ENCODE data around the gene AIP. TPM values are rescaled to one million over a fixed set of nuclear protein-coding genes. Genes with fewer than 3 reads are reported as not detected.
"Not testable (repeated sequence)": the region's sequence is repeated elsewhere in the genome, so short reads cannot be mapped to it uniquely, and the experiment has no call there.

The AIP gene
- total RNA-seq, 1 experiment from 2014 or later: 83.0 TPM

- DNase-seq (ENCODE audit: low spot score): peak; percentile 85
Observed at GRCh38 chr11:67468759-67469507, 13.9 kb upstream of the AIP start, which contains the start of gene TMEM134. Gene TMEM134, minus strand, starts transcription at chr11:67469251. Its CDS starts 59 bp downstream, at chr11:67469192.

- DNase-seq (ENCODE audit: low spot score): no peak
Observed at GRCh38 chr11:67469508-67469811, 13.4 kb upstream of the AIP start.

DNA sequence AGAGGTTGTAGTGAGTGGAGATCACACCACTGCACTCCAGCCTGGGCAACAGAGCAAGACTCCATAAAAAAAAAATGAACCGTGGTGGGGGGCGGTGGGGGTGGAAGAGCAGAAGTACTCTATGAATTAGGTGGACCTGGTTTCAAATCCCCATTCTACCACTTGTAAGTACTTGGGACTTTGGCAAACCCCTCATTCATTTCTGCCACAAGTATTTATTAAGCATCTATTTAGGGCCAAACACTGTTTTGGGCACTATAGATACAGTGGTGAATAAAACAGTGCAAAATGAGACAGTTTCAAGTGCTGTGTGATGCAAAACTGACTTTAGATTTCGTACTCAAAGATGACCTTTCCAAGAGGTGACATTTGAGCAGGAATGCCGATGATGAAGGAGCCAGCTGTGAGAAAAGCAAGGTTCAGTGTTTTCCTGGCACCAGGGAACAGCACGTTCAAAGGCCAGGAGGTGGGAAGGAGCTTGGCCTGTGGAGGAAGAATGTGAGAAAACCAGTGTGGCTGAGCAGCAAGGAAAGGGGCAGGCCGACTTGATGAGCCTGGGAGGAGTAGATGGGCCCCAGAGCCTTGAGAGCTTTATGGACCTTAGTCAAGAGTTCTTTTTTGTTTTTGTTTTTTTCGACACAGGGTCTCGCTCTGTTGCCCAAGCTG lies 12.4 kb upstream of the AIP start:
- DNase-seq (ENCODE audit: low spot score): no peak

- DNase-seq (ENCODE audit: low spot score): no peak
Observed at GRCh38 chr11:67472882-67473281, 9.9 kb upstream of the AIP start.

GRCh38 chr11:67476692-67477091 lies 6.1 kb upstream of the AIP start:
- not testable (repeated sequence) for DNase-seq (ENCODE audit: low spot score)

DNA sequence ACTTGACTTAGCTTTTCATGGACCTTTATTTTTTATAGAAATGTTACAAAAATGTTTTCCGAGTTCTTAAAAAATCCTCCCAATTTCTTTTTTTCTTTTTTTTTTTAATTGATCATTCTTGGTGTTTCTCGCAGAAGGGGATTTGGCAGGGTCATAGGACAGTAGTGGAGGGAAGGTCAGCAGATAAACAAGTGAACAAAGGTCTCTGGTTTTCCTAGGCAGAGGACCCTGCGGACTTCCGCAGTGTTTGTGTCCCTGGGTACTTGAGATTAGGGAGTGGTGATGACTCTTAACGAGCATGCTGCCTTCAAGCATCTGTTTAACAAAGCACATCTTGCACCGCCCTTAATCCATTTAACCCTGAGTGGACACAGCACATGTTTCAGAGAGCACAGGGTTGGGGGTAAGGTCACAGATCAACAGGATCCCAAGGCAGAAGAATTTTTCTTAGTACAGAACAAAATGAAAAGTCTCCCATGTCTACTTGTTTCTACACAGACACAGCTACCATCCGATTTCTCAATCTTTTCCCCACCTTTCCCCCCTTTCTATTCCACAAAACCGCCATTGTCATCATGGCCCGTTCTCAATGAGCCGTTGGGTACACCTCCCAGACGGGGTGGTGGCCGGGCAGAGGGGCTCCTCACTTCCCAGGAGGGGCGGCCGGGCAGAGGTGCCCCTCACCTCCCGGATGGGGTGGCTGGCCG lies 5.3 kb upstream of the AIP start:
- not testable (repeated sequence) for DNase-seq (ENCODE audit: low spot score)

DNA sequence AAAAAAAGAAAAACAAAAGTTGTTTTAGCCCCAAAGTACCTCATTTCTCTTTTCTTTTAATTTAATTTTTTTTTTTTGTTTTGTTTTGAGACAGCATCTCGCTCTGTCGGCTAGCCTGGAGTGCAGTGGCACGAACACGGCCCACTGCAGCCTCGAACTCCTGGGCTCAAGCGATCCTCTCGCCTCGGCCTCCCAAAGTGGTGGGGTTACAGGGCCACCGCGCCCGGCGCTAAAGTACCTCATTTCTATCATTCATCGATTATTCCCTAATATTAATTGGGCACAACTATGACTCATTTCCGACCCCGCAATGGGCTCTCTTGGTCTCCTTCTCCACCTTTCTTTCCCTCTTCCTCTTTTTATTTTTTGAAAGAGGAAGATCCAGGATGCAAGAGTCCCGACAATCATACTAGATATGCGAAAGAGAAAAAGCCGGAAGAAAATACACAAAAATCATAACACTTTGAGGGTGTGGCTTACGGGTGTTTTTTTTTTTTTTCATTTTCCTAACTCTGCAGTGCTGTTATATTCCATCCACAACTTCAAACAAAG lies 475 bp upstream of the AIP start:
- no peak for DNase-seq (ENCODE audit: low spot score)

GRCh38 chr11:67483831-67484665 lies 1.2 kb downstream of the AIP start:
- no peak for DNase-seq (ENCODE audit: low spot score)

GRCh38 chr11:67484847-67485311 lies 2.1 kb downstream of the AIP start:
- DNase-seq (ENCODE audit: low spot score): no peak

DNA sequence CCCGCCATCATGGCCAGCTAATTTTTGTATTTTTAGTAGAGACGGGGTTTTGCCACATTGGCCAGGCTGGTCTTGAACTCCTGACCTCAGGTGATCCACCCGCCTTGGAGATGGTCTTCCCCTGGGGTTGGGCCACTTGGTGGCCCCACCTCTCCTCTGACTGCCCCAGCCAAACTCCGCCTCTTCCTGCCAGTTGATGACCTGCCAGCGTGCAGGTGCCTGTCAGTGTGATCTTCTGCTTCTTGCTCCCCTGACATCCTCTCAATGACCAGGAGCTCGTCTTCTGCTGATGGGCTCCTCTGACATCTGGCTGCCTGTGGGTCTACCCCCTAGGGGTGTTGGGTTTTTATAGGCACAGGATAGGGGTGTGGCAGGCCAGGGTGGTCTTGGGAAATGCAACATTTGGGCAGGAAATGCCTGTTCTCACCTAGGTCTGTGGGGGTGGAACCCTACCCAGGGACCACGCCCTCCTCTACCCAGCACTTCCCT lies 3.1 kb downstream of the AIP start:
- DNase-seq (ENCODE audit: low spot score): not testable (repeated sequence)

DNA sequence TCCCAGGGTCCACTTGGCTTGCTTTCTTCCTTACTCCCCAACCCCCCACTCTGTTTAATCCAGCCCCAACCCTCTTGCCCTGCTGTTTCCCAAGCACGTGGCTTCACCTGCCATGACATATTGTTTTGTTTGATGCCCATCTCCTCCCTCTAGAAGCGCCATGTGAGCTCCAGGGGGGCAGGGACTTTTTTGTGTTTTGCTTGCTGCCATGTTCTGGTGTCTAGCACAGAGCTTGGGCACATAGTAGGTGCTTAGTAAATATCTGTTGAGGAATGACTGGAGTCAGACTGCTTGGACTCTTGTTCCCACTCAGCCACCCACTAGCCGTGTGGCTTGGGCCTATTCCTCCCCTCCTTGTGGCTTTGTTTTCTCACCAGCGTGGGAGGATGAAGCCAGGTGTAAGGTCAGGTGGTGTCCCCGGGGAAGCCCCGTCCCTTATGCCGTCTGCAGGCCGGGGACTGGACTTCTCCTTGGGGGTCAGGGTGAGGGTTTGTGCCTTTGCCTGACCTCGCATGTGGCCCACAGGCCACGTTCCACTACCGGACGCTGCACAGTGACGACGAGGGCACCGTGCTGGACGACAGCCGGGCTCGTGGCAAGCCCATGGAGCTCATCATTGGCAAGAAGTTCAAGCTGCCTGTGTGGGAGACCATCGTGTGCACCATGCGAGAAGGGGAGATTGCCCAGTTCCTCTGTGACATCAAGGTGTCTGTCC lies 3.8 kb downstream of the AIP start:
- DNase-seq (ENCODE audit: low spot score): no peak

DNA sequence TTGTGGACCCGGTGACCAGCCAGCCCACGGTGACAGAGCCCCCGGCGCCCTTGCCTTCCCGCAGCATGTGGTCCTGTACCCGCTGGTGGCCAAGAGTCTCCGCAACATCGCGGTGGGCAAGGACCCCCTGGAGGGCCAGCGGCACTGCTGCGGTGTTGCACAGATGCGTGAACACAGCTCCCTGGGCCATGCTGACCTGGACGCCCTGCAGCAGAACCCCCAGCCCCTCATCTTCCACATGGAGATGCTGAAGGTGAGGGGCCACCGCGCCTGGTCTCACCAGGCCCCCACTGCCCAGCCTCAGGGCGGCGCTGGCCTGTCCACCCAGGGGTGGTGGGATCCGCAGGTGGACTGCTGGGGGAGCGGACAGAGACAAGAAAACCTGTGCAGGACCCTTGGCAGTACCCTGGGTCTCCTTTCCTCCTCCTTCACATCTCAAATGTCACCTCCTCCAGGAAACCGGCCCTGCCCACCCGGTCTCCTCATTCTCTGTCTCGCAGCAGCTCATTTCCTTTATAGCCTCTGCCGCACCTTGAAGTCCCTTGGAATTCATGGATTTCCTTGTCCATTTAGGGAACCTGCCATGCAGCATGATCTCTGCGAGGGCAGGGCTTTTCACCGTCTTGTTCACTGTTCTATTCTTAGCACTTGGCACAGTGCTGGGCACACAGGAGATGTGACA lies 6.5 kb downstream of the AIP start:
- no peak for DNase-seq (ENCODE audit: low spot score)

DNA sequence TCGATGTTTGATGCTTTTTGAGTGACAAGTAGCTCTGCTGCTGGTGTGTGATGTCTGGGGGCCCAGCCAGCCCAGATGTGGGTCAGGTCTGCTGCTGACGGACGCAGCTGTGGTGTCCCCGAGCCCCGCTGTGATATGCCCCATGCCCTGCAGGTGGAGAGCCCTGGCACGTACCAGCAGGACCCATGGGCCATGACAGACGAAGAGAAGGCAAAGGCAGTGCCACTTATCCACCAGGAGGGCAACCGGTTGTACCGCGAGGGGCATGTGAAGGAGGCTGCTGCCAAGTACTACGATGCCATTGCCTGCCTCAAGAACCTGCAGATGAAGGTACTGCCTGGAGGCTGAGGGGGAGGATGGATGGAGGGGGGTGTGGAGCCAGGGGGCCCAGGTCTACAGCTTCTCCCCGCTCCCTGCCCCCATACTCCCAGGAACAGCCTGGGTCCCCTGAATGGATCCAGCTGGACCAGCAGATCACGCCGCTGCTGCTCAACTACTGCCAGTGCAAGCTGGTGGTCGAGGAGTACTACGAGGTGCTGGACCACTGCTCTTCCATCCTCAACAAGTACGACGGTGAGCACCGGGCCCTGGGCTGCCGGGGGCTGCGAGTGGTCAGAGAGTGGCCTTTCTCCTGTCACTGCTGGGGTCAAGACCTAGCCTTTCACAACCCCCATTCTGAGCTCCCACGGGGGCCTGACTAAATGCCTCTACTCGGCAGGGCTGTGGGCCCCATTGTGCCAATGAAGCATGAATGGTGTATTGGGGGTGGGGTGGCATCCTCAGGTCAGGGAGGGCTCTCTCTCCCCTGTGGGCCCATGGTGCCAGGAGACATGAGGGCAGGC lies 7.3 kb downstream of the AIP start:
- DNase-seq (ENCODE audit: low spot score): no peak

DNA sequence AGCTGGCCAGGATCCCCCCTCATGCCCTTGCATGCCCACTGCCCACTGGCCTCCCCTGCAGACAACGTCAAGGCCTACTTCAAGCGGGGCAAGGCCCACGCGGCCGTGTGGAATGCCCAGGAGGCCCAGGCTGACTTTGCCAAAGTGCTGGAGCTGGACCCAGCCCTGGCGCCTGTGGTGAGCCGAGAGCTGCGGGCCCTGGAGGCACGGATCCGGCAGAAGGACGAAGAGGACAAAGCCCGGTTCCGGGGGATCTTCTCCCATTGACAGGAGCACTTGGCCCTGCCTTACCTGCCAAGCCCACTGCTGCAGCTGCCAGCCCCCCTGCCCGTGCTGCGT lies 7.9 kb downstream of the AIP start:
- no peak for DNase-seq (ENCODE audit: low spot score)

- DNase-seq (ENCODE audit: low spot score): no peak
Observed at GRCh38 chr11:67491276-67492068, 8.6 kb downstream of the AIP start.

DNA sequence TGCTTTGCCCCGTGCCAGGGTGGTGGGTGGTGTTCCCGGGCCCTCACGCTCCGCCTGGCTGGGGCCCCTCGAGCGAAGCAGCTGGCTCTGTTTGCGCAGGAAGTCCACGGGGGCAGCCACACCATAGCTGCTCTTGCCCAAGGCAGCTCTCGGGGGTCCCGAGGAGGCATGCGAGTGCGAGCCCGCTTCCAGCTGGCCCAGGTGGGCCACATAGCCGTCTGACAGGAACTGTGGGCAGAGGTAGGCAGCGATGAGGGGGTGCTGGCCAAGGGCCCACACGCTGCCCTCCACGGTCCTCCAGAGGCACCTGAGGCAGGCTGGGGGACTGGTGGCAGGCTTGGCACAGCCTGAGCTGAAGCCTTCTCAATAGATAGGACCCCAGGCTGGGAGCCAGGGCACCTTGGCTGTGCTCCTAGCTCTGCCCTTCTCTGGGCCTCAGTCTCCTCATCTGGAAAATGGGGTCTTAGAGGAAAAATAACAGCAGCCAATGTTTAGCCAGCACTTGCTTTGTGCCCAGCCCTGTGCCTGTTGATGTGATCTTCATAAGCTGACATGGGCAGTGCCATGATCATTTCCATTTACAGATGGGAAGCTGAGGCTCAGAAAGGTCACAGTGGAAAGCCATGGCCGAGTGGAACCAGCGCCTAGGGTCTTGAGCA lies 9.4 kb downstream of the AIP start:
- no peak for DNase-seq (ENCODE audit: low spot score)

DNA sequence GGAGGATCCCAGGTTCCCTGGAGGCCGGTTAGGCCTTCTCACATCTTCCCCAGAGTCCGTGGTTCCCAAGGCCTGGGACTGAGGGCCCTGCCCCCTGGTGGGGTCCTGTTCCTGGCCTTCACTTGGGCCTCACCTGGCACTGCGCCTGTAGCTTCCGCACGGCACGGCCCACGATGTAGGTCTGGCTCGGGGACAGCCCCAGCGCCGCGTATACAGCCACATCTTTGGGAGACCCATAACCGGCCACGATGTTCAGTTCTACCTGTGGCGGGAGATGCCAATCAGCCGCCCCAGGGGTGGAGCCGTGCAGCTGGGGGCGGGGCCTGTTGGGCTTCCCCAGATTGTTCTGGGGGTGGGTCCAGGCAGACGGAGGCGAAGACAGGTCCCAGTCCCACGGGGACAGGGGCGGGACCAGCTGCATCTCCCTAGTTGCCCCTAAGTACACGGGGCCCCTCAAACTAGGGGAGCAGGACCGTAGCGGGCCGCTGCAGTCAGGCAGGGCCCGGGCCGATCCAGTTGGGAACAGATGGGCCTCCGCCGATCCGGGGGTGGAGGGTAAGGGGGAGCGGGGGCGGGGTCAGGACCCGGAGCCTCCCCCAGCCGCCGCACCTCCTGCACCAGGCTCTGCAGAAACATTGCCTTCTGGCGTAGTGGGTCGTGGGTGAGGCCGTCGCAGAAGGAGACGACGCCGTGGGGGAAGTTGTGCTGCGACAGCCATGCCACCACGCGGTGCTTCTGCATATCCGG lies 10.1 kb downstream of the AIP start:
- no peak for DNase-seq (ENCODE audit: low spot score)
